ENCODE results near the gene ACOXL.

ACOXL gene

DNA sequence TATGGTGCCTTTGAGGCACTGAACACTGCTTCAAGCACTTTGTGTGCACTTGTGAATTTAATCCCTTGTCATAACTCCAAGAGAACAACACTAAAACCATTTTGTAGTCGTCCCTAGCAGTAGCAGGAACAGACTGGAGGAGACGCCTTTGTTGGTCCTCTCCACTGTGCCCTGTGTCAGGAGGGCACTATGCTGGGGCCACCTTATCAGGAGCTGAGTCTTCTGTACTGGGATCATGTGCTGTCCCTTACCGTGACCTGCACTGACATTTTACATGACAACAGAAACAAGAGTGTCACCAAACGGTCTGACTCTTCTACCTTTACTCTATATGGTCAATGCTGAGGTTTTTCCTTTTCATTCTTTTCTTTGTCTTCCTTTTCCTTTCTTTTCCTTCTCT, 62.0 kb downstream of the ACOXL start:
- DNase-seq (ENCODE audit: low read depth in 2 of 2) = no peak

DNA sequence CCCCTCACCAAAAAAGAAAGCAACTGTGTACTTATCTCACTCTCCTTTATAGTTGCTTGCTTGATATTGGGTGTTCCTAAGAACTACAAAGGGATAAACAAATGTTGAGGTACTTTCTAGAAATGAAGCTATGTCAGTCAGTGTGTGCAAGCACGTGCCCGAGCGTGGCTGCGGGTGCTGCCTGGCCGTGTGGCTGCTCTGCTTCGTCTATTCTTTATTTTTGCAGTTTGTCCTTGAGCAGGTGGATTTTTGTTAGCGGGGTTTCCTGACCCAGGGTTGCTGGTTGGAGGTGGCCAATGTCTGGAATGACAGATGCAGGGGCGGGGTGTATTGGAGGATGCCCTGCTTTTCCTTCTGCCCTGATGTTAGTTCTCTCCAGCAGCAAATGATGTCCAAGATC, 62.6 kb downstream of the ACOXL start:
- DNase-seq (ENCODE audit: low read depth in 2 of 2) = no peak

DNA sequence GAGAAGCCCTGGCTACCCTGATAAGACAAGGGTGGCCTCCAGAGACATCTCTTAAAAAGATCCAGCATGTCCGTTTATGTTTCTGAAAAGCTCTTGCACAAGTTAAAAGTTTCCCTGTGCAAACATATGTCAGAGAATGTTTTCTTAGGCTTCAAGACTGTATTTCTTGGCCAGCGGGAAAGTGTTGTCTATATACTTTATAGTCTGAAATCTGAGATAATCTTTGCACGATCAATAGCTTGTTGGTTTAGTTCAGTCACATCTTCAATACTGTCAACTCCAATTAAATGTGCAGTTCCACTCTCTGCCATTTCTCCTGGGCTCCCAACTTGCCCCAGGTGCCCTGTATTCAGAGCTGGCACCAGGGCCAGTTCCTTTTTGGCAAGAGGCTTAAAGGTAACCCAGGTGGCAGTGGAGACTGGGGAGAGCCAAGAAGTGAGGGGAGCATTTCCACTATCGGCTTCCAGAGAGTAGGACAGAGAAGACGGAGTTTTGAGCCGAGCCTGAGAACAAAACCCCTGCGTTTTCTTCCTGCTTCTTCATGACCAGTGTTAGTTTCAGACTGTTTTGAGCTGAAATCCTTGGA, 64.4 kb downstream of the ACOXL start:
- no peak for DNase-seq (ENCODE audit: low read depth in 2 of 2)

GRCh38 chr2:110799376-110799775, 67.0 kb downstream of the ACOXL start:
- DNase-seq (ENCODE audit: low read depth in 2 of 2) = no peak

DNA sequence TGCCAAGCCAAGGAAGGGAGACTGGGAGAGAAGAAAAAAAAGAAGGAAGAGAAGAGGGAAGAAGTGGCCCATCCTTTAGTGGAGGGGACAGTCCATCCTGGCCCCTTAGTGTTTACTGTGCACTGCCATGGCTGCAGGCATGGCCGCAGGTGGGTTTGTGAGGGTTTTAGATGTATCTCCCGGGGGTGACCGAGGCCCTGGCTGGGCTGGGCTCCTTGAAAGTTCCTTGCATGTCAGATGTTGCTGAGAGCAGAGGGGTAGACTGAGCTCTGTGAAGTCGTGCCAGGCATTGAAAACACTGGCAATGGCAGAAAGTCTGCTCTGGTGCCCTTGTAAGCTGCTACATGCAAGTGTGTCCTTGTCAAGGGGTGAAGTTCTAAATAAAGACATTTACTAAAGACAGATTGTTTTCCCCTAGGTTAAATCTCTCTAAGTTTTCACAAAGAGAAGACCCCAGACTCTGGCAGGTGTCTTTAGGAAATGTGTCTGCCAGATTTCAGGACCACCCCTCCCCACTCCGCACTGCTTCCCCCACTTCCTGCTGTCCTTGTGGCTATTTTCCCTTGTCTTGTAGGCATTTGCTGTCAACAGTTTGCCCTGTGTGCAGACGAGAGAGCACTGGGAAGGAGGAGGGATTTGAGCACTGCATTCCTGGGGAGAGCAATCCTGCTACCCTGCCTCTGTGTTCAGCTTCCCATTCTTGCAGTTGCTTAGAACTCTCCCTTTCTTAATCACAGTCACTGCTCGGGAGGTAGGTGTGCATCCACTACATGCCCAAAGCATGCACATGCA, 68.4 kb downstream of the ACOXL start:
- no peak for DNase-seq (ENCODE audit: low read depth in 2 of 2)

DNA sequence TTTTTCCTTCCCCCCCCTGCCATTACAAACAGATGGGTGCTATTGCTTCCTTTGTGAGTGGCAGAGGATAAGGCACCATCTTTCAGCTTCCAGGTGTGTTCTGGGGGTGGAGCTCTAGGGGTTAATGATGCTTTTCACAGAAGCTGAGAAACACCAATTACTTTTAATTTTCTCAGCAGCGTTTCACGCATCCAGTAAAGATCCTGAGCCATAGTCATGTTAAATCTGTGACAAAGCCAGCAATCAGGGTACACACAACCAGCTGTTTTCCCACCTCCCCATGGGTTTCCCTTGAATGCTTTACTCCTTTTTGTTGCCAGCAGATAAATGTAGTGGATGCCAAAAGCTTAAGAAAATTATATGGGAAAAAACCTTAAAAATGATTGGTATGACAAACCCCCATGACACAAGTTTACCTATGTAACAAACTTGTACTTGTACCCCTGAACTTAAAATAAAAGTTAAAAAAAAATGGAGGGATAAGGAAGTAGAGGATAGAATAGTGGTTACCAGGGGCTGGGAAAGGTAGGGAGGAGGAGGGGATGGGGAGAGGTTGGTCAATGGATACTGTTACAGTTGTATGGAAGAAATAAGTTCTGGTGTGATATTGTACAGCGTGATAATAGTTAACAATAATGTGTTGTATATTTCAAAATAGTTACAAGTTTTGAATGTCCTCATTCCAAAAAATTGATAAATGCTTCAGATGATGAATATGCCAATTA, 70.0 kb downstream of the ACOXL start:
- no peak for DNase-seq (ENCODE audit: low read depth in 2 of 2)

DNA sequence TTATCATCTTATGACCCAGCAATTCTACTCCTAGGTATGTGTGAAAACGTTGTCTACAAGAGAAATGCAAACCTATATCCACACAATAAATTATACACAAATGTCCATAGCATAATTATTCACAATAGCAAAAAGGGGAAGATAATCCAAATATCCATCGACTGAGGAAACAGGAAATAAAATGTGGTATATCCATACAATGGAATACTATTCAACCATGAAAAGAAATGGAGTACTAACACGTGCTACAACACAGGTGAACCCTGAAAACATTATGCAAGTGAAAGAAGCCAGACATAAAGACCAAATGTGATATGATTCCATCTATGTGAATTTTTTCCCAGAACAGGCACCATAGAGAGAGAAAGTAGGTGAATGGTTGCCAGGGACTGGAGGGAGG, 72.1 kb downstream of the ACOXL start:
- no peak for DNase-seq (ENCODE audit: low read depth in 2 of 2)

- peak; percentile 42 to 48 for DNase-seq (ENCODE audit: low read depth in 2 of 2)
Measured at GRCh38 chr2:110804915-110805314, 72.5 kb downstream of the ACOXL start.

DNA sequence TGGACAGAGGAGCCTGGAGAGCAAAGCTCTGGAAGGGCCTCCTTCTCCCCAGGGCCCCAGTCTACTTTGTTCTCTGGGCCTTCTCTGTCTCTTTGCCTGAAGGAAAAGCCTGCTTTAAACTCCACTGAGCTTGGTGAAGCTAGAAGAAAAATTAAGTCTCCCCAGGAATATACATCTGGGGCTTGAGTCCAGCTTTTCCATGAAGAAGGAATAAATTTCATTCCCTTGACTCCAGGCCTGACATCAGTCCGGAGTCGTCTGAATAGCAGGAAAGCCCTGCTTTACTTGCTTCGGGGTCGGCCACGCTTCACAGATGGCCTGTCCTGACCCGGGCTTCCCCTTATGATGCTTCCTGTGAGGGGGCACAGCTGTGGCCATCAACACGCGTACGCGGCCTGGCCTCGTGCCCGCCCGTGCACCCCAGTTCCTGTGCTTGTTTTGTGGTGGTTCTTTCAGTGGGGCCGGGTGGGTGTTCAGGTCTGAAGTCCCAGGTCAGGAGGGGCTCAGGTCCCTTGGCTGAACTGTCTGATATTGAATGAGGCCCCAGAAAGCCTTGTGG, 73.6 kb downstream of the ACOXL start:
- DNase-seq (ENCODE audit: low read depth in 2 of 2) = peak in 1 of 2 donors; percentile 6

GRCh38 chr2:110807522-110807921, 75.1 kb downstream of the ACOXL start:
- no peak for DNase-seq (ENCODE audit: low read depth in 2 of 2)

GRCh38 chr2:110810404-110810803, 78.0 kb downstream of the ACOXL start:
- no peak for DNase-seq (ENCODE audit: low read depth in 2 of 2)

GRCh38 chr2:110812726-110813645, 80.6 kb downstream of the ACOXL start:
- no peak for DNase-seq (ENCODE audit: low read depth in 2 of 2)

DNA sequence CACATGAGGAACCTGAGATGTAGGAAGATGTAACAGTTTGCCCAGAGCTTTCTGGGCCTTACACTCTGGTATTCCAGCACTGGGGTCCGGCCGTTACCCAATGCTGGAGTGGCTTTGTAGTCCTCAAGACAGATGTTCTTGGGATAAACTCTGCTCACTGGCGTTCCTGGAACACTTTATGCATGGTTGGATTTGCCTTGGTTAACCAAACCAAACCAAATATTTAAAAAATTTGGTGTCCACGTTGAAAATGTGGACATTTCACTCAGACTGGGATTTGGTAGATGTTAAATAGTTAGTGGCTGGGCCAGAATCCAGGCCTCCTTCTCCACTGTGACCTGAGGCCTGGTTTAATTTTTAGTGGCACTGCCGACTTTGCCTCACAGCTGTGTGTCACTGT, 81.5 kb downstream of the ACOXL start:
- no peak for DNase-seq (ENCODE audit: low read depth in 2 of 2)

DNA sequence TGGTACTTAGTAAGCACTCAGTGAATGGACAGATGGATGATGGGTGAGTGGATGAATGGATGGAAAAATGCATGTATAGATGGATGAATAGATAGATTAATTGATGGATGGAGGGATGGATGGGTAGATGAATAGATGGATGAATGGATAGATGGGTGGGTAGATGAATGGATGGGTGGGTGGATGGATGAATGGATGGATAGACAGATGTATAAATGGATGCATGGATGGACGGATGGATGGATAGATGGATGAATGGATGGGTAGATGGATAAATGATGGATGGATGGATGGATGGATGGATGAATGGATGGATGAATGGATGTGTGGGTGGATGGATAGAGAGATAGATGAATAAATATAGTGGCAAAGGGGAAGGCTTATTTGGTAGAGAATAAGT, 83.6 kb downstream of the ACOXL start:
- no peak for DNase-seq (ENCODE audit: low read depth in 2 of 2)

DNA sequence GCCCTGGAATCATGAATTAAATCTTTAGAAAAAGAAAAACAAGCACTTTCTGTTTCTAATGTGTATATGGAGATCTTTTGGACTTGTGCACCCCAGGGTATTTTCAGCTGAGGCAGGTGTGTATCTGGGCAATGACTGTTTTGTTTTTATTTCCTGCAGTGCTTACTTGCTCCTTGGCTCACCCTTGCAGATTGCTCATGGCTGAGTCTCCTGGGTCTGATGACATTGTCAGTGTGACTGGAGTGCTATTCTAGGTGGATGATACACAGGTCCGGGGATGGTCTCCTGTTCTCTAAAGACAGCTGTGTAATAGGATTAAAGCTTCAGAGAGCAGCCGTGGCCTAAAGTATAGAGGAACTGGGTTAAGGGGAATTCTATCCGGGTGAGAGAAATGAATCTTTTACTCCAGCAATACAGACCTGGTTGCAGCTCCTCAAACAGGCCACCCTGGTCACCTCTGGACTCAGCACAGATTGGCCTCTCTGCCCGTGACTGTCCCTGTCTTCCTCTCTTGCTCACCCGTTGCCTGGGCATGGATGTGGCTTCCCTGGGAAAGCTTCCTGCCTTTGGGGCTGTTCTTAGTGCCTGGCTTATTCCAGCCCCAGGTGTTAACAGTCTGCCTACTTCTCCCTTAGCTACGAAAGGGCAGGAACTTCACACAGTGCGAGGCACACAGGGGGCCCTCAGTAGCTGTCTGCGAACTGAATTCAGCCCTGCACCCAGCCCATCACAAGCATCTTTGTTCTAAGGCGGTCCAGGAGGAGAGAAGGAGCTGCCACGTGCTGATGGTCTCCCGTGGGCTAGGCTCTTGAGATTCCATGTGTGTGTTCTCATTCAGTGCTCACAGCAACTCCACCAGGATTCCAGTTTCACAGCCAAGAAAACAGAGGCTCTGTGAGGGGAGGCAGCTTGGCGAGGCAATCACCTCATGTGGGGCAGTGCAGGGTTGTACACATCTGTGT, 84.3 kb downstream of the ACOXL start:
- no peak for DNase-seq (ENCODE audit: low read depth in 2 of 2)

DNA sequence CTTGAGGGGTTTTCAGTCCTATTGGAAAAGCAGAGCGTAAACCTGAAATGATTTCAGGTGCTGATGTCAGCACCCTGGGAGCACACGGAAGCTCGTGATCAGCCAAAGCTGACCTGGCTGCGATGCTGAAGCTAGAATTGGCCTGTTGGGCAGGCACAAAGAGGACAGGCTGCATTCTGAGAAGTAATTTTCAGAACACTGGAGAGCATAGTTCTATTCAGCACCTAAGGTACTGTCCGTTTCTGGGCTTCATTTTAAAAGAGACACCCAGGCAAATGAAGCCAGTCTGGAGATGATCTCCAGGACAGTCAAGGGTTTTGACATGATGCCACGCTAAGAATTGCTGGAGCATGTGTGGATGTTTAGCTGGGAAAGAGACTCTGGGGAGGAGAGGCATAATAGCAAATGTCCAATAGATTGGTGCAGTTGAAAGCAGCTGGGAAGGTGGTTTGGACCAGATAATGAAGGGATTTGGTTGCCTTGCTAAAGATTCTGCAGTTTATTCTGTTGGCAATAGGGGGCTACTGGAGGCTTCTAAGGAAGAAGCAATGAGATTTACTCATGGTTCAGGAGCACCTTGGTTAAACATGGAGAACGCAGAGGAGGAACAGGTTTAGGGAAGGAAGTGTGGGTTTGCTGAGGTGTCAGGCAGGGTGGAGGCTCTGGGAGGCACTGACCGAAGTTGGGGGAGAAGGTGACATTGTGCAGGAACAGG, 86.6 kb downstream of the ACOXL start:
- no peak for DNase-seq (ENCODE audit: low read depth in 2 of 2)

GRCh38 chr2:110819711-110820110, 87.3 kb downstream of the ACOXL start:
- DNase-seq (ENCODE audit: low read depth in 2 of 2) = no peak

GRCh38 chr2:110820128-110820527, 87.8 kb downstream of the ACOXL start:
- no peak for DNase-seq (ENCODE audit: low read depth in 2 of 2)

- DNase-seq (ENCODE audit: low read depth in 2 of 2) = no peak
Measured at GRCh38 chr2:110823165-110823564, 90.8 kb downstream of the ACOXL start.

- DNase-seq (ENCODE audit: low read depth in 2 of 2) = no peak
Measured at GRCh38 chr2:110827511-110827910, 95.1 kb downstream of the ACOXL start.
